Measurements from ENCODE around the gene TMEM59L. TPM values are rescaled to one million over a fixed set of nuclear protein-coding genes. Genes with fewer than 3 reads are reported as not detected.
A peak's percentile ranks its signal among the peaks of the same experiment; 100 is the strongest.

The TMEM59L gene
- total and polyA plus RNA-seq, 2 of the 13 experiments (the other 11 are each of a cell fraction or from before 2014, with no cell fraction given), result 0.97 to 5.5 TPM

DNA sequence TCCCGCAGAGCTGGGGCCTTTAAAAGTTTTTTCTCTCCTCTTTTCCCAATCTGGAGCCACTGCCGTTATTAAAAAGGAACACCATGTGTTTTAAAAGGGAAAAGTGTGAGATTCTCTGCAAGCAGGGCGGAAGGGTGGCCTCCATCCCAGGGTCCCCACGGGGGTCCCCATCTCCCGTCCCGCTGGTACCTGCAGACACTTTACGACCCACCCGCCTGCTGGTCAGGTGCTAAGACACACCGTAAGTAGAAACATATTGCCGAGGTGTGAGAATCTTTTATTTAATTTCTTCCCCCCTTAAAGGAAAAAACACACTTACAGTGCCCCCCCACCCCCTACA, 7.9 kb upstream of the TMEM59L start:
- H3K9ac ChIP-seq (ENCODE audit: insufficient read depth, low read depth, low read length), result peak overlapping the region; percentile 80
- H3K79me2 ChIP-seq (ENCODE audit: insufficient read depth, low read length), result peaks cover 34% of the 10 kb centered on the region
- no peak overlapping the region for H3K27ac ChIP-seq (ENCODE audit: extremely low read length, insufficient read depth, low read length)
- no peaks in the 10 kb centered on the region for H3K9me3 ChIP-seq (ENCODE audit: low read length)
- peaks cover 48% of the 10 kb centered on the region for H3K4me1 ChIP-seq (ENCODE audit: insufficient read depth, low read length)
- ATAC-seq (no peak), FAIRE-seq (no peak), DNase-seq (ENCODE audit: low spot score) (no peak)
- intact Hi-C loops (cut with micrococcal nuclease; ENCODE audit: unreplicated experiment) (no loop called here), in situ Hi-C loops (cut with HindIII; ENCODE audit: extremely low pct_ligation_motif_present, low pct_unique_long_range_greater_than_20kb) (no loop called here)
- no peaks in the 10 kb centered on the region; a peak in 1 of 5 replicates for H3K27me3 ChIP-seq (ENCODE audit: control insufficient read depth in 1 of 2, insufficient read depth in 2 of 2, low read length in 2 of 2)
- ChIA-PET CTCF (ENCODE audit: low intra/inter-chr PET ratio, low total read pairs) (no interaction called here), POLR2A (interaction anchor here (1.6 kb wide), 1 partner anchor 16 kb away, joined by 4 read pairs; no protein-coding TSS in a partner anchor)
- peak overlapping the region; percentile 67 to 82 (median 82) for H3K4me3 ChIP-seq (replicated peaks in 1 of 3; ENCODE audit: insufficient read depth in 1 of 3, low read depth in 2 of 3, low read length in 3 of 3)
- peak overlapping the region; percentile 91 for H3K4me2 ChIP-seq (ENCODE audit: low read depth, low read length)
- H4K20me1 ChIP-seq (ENCODE audit: insufficient read depth, low read length), result peaks cover 26% of the 10 kb centered on the region
- H2AFZ ChIP-seq (ENCODE audit: low read length), result no peak overlapping the region
- BruUV-seq (replicated peaks), result no TSS peak
- WGBS (ENCODE audit: low lambda C conversion rate), result 57% methylated on average over 10 of the region's 10 CpGs
- H3K36me3 ChIP-seq (replicated peaks in 1 of 2; ENCODE audit: control insufficient read depth in 1 of 2, insufficient read depth in 2 of 2, low read length in 2 of 2), result peaks cover 6 to 15% of the 10 kb centered on the region in 2 experiments; a peak in 3 of 5 replicates
- TF ChIP-seq, protein P1, sequence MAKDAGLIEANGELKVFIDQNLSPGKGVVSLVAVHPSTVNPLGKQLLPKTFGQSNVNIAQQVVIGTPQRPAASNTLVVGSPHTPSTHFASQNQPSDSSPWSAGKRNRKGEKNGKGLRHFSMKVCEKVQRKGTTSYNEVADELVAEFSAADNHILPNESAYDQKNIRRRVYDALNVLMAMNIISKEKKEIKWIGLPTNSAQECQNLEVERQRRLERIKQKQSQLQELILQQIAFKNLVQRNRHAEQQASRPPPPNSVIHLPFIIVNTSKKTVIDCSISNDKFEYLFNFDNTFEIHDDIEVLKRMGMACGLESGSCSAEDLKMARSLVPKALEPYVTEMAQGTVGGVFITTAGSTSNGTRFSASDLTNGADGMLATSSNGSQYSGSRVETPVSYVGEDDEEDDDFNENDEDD (CRISPR knock-in tag; IDR thresholded peaks at IDR 0.05; ENCODE audit: borderline replicate concordance), result no peak
- TF ChIP-seq EED (CRISPR knock-in tag; IDR thresholded peaks at IDR 0.05), result no peak
- no peak for TF ChIP-seq ZNF563 (CRISPR knock-in tag; IDR thresholded peaks at IDR 0.05)
- no peak for TF ChIP-seq CSRNP1 (CRISPR knock-in tag; IDR thresholded peaks at IDR 0.05)
- TF ChIP-seq THYN1 (CRISPR knock-in tag; IDR thresholded peaks at IDR 0.05; ENCODE audit: borderline replicate concordance, low read depth), result no peak
- TF ChIP-seq ZFP91 (CRISPR knock-in tag; IDR thresholded peaks at IDR 0.05; ENCODE audit: borderline replicate concordance), result no peak
- TF ChIP-seq, protein P2, sequence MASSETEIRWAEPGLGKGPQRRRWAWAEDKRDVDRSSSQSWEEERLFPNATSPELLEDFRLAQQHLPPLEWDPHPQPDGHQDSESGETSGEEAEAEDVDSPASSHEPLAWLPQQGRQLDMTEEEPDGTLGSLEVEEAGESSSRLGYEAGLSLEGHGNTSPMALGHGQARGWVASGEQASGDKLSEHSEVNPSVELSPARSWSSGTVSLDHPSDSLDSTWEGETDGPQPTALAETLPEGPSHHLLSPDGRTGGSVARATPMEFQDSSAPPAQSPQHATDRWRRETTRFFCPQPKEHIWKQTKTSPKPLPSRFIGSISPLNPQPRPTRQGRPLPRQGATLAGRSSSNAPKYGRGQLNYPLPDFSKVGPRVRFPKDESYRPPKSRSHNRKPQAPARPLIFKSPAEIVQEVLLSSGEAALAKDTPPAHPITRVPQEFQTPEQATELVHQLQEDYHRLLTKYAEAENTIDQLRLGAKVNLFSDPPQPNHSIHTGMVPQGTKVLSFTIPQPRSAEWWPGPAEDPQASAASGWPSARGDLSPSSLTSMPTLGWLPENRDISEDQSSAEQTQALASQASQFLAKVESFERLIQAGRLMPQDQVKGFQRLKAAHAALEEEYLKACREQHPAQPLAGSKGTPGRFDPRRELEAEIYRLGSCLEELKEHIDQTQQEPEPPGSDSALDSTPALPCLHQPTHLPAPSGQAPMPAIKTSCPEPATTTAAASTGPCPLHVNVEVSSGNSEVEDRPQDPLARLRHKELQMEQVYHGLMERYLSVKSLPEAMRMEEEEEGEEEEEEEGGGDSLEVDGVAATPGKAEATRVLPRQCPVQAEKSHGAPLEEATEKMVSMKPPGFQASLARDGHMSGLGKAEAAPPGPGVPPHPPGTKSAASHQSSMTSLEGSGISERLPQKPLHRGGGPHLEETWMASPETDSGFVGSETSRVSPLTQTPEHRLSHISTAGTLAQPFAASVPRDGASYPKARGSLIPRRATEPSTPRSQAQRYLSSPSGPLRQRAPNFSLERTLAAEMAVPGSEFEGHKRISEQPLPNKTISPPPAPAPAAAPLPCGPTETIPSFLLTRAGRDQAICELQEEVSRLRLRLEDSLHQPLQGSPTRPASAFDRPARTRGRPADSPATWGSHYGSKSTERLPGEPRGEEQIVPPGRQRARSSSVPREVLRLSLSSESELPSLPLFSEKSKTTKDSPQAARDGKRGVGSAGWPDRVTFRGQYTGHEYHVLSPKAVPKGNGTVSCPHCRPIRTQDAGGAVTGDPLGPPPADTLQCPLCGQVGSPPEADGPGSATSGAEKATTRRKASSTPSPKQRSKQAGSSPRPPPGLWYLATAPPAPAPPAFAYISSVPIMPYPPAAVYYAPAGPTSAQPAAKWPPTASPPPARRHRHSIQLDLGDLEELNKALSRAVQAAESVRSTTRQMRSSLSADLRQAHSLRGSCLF (CRISPR knock-in tag; IDR thresholded peaks at IDR 0.05; ENCODE audit: borderline replicate concordance), result no peak
- no peak for TF ChIP-seq HMG20A (CRISPR knock-in tag; IDR thresholded peaks at IDR 0.05; ENCODE audit: borderline replicate concordance)
- TF ChIP-seq ZNF589 (CRISPR knock-in tag; conservative IDR thresholded peaks at IDR 0.05), result no peak
- TF ChIP-seq PAX8 (CRISPR knock-in tag; IDR thresholded peaks at IDR 0.05; ENCODE audit: borderline replicate concordance), result no peak
- no peak for TF ChIP-seq SALL2 (CRISPR knock-in tag; IDR thresholded peaks at IDR 0.05)
- TF ChIP-seq FOXP4 (CRISPR knock-in tag; IDR thresholded peaks at IDR 0.05), result no peak
- no peak for TF ChIP-seq ZNF180 (CRISPR knock-in tag; IDR thresholded peaks at IDR 0.05; ENCODE audit: borderline replicate concordance, low read depth)
